Measurements from ENCODE around the gene PNPLA5. TPM values are rescaled to one million over a fixed set of nuclear protein-coding genes. Genes with fewer than 3 reads are reported as not detected.

PNPLA5 gene
- total and polyA plus RNA-seq, 2 experiments from 2014 or later = not detected

DNA sequence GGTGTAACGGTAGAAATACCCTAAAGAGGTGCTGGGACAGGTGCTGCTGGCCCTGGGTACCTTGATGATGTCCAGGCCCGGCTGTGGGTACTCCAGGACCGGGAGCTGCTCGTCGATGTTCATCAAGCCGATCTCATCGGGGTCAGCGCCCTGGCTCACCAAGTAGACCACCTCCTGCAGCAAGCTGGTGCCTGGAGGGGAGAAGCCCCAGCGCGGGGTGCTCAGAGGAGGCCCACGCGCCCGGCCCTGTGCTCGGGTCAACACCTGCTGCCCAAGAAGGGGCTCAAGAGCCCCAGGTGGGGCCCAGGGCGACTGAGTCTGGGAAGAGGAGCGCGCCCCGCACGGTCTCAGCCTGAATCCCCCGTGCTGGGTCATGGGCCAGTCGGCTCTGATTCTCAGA is 50.1 kb downstream of the PNPLA5 start:
- no peaks in the 10 kb centered on the region for H3K4me1 ChIP-seq (ENCODE audit: low read depth)
- H3K27me3 ChIP-seq = no peaks in the 10 kb centered on the region
- TF ChIP-seq, protein P1, sequence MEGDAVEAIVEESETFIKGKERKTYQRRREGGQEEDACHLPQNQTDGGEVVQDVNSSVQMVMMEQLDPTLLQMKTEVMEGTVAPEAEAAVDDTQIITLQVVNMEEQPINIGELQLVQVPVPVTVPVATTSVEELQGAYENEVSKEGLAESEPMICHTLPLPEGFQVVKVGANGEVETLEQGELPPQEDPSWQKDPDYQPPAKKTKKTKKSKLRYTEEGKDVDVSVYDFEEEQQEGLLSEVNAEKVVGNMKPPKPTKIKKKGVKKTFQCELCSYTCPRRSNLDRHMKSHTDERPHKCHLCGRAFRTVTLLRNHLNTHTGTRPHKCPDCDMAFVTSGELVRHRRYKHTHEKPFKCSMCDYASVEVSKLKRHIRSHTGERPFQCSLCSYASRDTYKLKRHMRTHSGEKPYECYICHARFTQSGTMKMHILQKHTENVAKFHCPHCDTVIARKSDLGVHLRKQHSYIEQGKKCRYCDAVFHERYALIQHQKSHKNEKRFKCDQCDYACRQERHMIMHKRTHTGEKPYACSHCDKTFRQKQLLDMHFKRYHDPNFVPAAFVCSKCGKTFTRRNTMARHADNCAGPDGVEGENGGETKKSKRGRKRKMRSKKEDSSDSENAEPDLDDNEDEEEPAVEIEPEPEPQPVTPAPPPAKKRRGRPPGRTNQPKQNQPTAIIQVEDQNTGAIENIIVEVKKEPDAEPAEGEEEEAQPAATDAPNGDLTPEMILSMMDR (IDR thresholded peaks at IDR 0.05; ENCODE audit: low read depth, low read length) = no peak
- no peak for DNase-seq (ENCODE audit: low read depth in 1 of 2, low spot score in 1 of 2)
- no peak overlapping the region for H3K27ac ChIP-seq
- H3K36me3 ChIP-seq = no peaks in the 10 kb centered on the region
- H3K4me3 ChIP-seq = no peak overlapping the region
- H3K9me3 ChIP-seq (ENCODE audit: low read depth) = no peaks in the 10 kb centered on the region

DNA sequence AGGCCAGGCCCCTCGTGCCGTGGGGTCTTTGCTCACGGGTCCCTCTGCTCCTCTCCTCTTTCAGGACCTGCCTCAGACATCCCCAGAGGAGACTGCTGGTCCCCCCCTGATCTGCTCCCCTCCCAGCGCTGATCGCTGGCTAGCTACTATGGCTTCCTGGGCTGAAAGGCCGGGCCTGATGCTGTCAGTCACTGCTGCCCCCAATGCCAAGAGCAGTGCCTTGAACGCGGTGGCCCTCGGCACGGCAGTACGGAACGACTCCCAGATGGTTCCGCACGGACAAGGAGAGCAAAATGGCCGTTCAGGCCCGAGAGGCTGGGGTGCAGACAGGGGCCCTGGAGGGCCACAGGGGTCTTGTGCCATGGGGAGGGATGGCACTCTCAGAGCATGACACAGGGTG is 51.0 kb downstream of the PNPLA5 start:
- H3K4me1 ChIP-seq (ENCODE audit: low read depth) = no peaks in the 10 kb centered on the region
- DNase-seq (ENCODE audit: low read depth in 1 of 2, low spot score in 1 of 2) = no peak

DNA sequence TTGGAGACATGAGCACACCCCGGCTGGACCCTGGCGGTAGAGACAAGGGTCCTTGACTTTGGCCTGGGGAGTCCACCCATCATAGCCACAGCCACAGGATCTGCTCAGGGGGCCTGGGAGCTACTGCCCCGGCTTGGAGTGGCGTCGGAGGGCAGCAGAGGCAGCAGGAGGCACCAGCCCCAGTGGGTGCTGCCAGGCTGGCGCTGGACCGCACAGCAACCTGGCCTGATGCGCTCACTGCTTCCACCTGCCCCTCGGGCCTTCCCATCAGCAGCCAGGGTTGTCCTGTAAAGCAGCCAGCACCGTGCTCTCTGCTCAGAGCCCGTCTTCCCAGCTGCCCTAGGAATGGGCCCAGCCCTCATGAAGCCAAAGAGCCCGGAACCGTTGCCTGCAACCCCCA is 51.4 kb downstream of the PNPLA5 start:
- Histone ChIP-seq H3K27ac (no peak overlapping the region), H3K36me3 (no peaks in the 10 kb centered on the region), H3K4me3 (no peak overlapping the region), H3K4me1 (ENCODE audit: low read depth) (no peaks in the 10 kb centered on the region), H3K27me3 (no peaks in the 10 kb centered on the region), H3K9me3 (ENCODE audit: low read depth) (no peaks in the 10 kb centered on the region)
- TF ChIP-seq, protein P1 (IDR thresholded peaks at IDR 0.05; ENCODE audit: low read depth, low read length) = no peak
- no peak for DNase-seq (ENCODE audit: low read depth in 1 of 2, low spot score in 1 of 2)

More for the DNA sequence above, 51.0 kb downstream of the PNPLA5 start:
- TF ChIP-seq, protein P1 (IDR thresholded peaks at IDR 0.05; ENCODE audit: low read depth, low read length) = no peak
- Histone ChIP-seq H3K9me3 (ENCODE audit: low read depth) (no peaks in the 10 kb centered on the region), H3K27ac (no peak overlapping the region), H3K27me3 (no peaks in the 10 kb centered on the region), H3K36me3 (no peaks in the 10 kb centered on the region), H3K4me3 (no peak overlapping the region)

DNA sequence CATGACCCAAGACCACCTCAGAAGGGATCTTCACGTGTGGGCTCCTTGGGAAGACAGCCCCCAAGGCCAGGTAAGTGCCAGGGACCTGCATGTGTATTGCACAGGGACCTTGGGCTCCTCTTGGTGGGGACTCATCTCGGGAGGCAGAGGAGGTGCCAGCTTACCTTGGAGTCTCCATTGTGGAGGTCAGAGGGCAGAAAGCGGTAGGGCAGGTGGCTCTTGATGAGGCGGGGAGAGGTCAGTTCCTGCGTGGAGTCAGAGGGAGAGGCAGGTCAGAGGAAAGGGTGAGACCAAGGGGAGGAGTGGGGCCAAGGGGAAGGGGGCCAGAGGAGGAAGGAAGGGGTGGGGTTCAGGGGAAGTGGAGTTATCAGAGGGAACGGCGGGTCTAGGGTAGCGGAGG is 52.0 kb downstream of the PNPLA5 start:
- TF ChIP-seq, protein P1 (IDR thresholded peaks at IDR 0.05; ENCODE audit: low read depth, low read length) = no peak
- Histone ChIP-seq H3K4me3 (no peak overlapping the region), H3K27me3 (no peaks in the 10 kb centered on the region), H3K4me1 (ENCODE audit: low read depth) (no peaks in the 10 kb centered on the region), H3K9me3 (ENCODE audit: low read depth) (no peaks in the 10 kb centered on the region), H3K36me3 (no peaks in the 10 kb centered on the region), H3K27ac (no peak overlapping the region)
- DNase-seq (ENCODE audit: low read depth in 1 of 2, low spot score in 1 of 2) = no peak

DNA sequence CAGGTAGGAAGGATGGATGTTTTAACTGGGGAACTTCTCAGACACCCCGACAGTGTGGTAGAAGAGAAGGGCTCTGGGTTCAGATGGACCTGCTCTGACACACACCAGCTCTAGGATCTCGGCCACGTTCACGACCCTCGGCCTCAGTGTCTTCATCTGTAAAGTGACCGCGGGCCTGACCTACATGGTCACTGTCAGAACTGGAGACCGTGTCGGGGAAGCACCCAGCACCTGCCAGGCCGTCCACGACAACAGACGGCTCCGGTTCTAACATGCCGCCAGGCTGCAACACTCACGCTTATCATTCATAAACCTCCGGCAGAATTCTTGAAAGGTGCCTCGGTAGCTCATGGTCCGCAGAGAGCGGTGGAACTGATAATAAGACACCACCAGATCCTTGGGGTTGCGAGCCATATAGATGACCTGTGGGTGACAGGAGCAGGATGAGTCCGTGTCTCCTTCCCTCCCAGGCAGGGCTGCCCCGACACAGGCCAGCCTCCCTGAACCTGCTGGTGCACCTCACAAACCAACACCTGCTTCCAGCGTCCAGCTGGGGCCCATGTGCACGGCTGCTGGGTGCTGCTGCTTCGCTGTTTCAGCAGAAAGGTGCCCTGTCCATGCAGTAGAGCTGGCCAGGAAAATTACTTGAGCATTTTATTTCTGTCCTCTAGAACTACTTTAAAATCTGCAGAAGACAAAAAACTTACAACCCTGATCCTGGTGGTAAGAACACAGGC is 53.1 kb downstream of the PNPLA5 start:
- H3K27ac ChIP-seq = no peak overlapping the region
- no peaks in the 10 kb centered on the region for H3K9me3 ChIP-seq (ENCODE audit: low read depth)
- no peaks in the 10 kb centered on the region for H3K4me1 ChIP-seq (ENCODE audit: low read depth)
- no peaks in the 10 kb centered on the region for H3K36me3 ChIP-seq
- no peak for DNase-seq (ENCODE audit: low read depth in 1 of 2, low spot score in 1 of 2)
- H3K4me3 ChIP-seq = no peak overlapping the region
- H3K27me3 ChIP-seq = no peaks in the 10 kb centered on the region
- TF ChIP-seq, protein P1 (IDR thresholded peaks at IDR 0.05; ENCODE audit: low read depth, low read length) = no peak

All from cardiac muscle cell (in vitro differentiated cells and primary cell).